HepG2 (cell line): ENCODE data around the gene PKLR. TPM values are rescaled to one million over a fixed set of nuclear protein-coding genes. Genes with fewer than 3 reads are reported as not detected.

Source experiments
- BRD4 ChIP-seq: sonication (generic); formaldehyde crosslinking; IDR thresholded peaks from 2 replicates; pipeline ENCODE4 v1.4.0; 2020; ENCODE audit warnings: missing genetic modification reagents
- DPF2 ChIP-seq: sonication (generic); formaldehyde crosslinking; IDR thresholded peaks from 2 replicates; pipeline ENCODE4 v1.4.0; 2020; ENCODE audit warnings: mild to moderate bottlenecking, low read depth, missing genetic modification reagents, borderline replicate concordance
- EEA1 ChIP-seq: sonication (generic); formaldehyde crosslinking; IDR thresholded peaks from 2 replicates; pipeline ENCODE4 v1.5.1; 2020; ENCODE audit warnings: mild to moderate bottlenecking, missing genetic modification reagents, borderline replicate concordance
- FOSL2 ChIP-seq: sonication (generic); formaldehyde crosslinking; IDR thresholded peaks from 2 replicates; pipeline ENCODE4 v1.4.0; 2020; ENCODE audit warnings: missing genetic modification reagents
- FOXK1 ChIP-seq: sonication (generic); formaldehyde crosslinking; IDR thresholded peaks from 2 replicates; pipeline ENCODE4 v1.4.0; 2020; ENCODE audit warnings: low read depth, missing genetic modification reagents, borderline replicate concordance
- JDP2 ChIP-seq: sonication (generic); formaldehyde crosslinking; IDR thresholded peaks from 2 replicates; pipeline ENCODE4 v1.8.1; 2022; ENCODE audit warnings: missing genetic modification reagents, borderline replicate concordance
- MAFG ChIP-seq: sonication (generic); formaldehyde crosslinking; IDR thresholded peaks from 2 replicates; pipeline ENCODE4 v1.5.1; 2020; ENCODE audit warnings: mild to moderate bottlenecking, missing genetic modification reagents
- MIXL1 ChIP-seq: IDR thresholded peaks from 2 replicates; pipeline ENCODE4 v1.6.1; 2016
- MTA1 ChIP-seq: sonication (generic); formaldehyde crosslinking; IDR thresholded peaks from 2 replicates; pipeline ENCODE4 v1.4.0; 2020; ENCODE audit warnings: missing genetic modification reagents, mild to moderate bottlenecking, borderline replicate concordance
- NCOA5 ChIP-seq: sonication (generic); formaldehyde crosslinking; IDR thresholded peaks from 2 replicates; pipeline ENCODE4 v1.4.0; 2020; ENCODE audit warnings: missing genetic modification reagents
- NFKBIZ ChIP-seq: IDR thresholded peaks from 2 replicates; pipeline ENCODE4 v1.6.1; 2018; ENCODE audit warnings: missing genetic modification reagents, missing compliant biosample characterization
- PHF20 ChIP-seq: sonication (generic); formaldehyde crosslinking; IDR thresholded peaks from 2 replicates; pipeline ENCODE4 v1.5.0; 2020; ENCODE audit warnings: mild to moderate bottlenecking, missing genetic modification reagents
- SKI ChIP-seq: fragments of 450-650 bp; IDR thresholded peaks from one replicate; pipeline ENCODE4 v1.6.1; 2018; ENCODE audit warnings: mild to moderate bottlenecking; ENCODE audit not compliant: partially characterized antibody
- SP140L ChIP-seq: sonication (generic); formaldehyde crosslinking; IDR thresholded peaks from 2 replicates; pipeline ENCODE4 v1.4.0; 2020; ENCODE audit warnings: missing genetic modification reagents, borderline replicate concordance
- ZBTB7B ChIP-seq: sonication (generic); formaldehyde crosslinking; IDR thresholded peaks from 2 replicates; pipeline ENCODE4 v1.4.0; 2020; ENCODE audit warnings: missing genetic modification reagents
- ZMYM2 ChIP-seq: sonication (generic); formaldehyde crosslinking; IDR thresholded peaks from 2 replicates; pipeline ENCODE4 v1.8.0; 2022; ENCODE audit warnings: mild to moderate bottlenecking, missing genetic modification reagents
- ZNF207 ChIP-seq: fragments of 450-650 bp; IDR thresholded peaks from 2 replicates; pipeline ENCODE4 v1.6.1; 2016; ENCODE audit warnings: antibody characterized with exemption, borderline replicate concordance
- ZNF30 ChIP-seq: sonication (generic); formaldehyde crosslinking; IDR thresholded peaks from 2 replicates; pipeline ENCODE4 v1.5.0; 2020; ENCODE audit warnings: mild to moderate bottlenecking, missing genetic modification reagents
- ZNF343 ChIP-seq: sonication (generic); formaldehyde crosslinking; IDR thresholded peaks from 2 replicates; pipeline ENCODE4 v1.4.0; 2020; ENCODE audit warnings: mild to moderate bottlenecking, missing genetic modification reagents
- ZNF496 ChIP-seq: sonication (generic); formaldehyde crosslinking; IDR thresholded peaks from 2 replicates; pipeline ENCODE4 v1.8.1; 2023; ENCODE audit warnings: mild to moderate bottlenecking, moderate library complexity, missing genetic modification reagents; ENCODE audit not compliant: insufficient replicate concordance
- ZNF562 ChIP-seq: sonication (generic); formaldehyde crosslinking; IDR thresholded peaks from 2 replicates; pipeline ENCODE4 v1.8.0; 2022; ENCODE audit warnings: missing genetic modification reagents, borderline replicate concordance
- ZNF616 ChIP-seq: sonication (generic); formaldehyde crosslinking; IDR thresholded peaks from 2 replicates; pipeline ENCODE4 v1.5.0; 2020; ENCODE audit warnings: low read depth, mild to moderate bottlenecking, missing genetic modification reagents
- ZNF75D ChIP-seq: sonication (generic); formaldehyde crosslinking; IDR thresholded peaks from 2 replicates; pipeline ENCODE4 v1.8.1; 2023; ENCODE audit warnings: missing genetic modification reagents, mild to moderate bottlenecking, borderline replicate concordance
- ZSCAN29 ChIP-seq: sonication (generic); formaldehyde crosslinking; conservative IDR thresholded peaks from 2 replicates; pipeline ENCODE4 v1.4.0; 2020; ENCODE audit warnings: mild to moderate bottlenecking, missing genetic modification reagents
- polyA plus RNA-seq, 8 experiments: library from polyadenylated mRNA; depleted of rRNA in 3 of 8; stranded (reverse) in 7 of 8; unstranded in 1 of 8; fragments of >200 nt; fragmentation: Illumina TruSeq in 4 of 8; extraction: Trizol in 4 of 8; gene quantifications; 2 replicates each; pipeline versions ENCODE4 v1.2.1 to v1.2.3, GENCODE V29; 2011 to 2016; ENCODE audit warnings: low read depth in 4 of 8, missing spikeins in 1 of 8, mixed read lengths in 1 of 8; ENCODE audit not compliant: insufficient read depth in 1 of 8
- total RNA-seq, 5 experiments: library from RNA; depleted of rRNA; stranded (reverse); fragments of >200 nt; fragmentation: Illumina TruSeq; extraction: Trizol; gene quantifications; 2 replicates each; pipeline ENCODE4 v1.2.3, GENCODE V29; 2016; ENCODE audit warnings: low read depth in 1 of 5
- TF ChIP-seq, protein P1 (sequence below): fragments of 450-650 bp; IDR thresholded peaks from 2 replicates; pipeline ENCODE4 v1.6.1; 2017; ENCODE audit warnings: mild to moderate bottlenecking
- TF ChIP-seq, protein P2 (sequence below): IDR thresholded peaks from 2 replicates; pipeline ENCODE4 v1.6.1; 2016; ENCODE audit warnings: low read depth, control low read depth
- TF ChIP-seq, protein P3 (sequence below): sonication (generic); formaldehyde crosslinking; IDR thresholded peaks from 2 replicates; pipeline ENCODE4 v1.5.0; 2020; ENCODE audit warnings: missing genetic modification reagents

Gene PKLR
- total and polyA plus RNA-seq, 2 of the 13 experiments (the other 11 are each of a cell fraction or from before 2014, with no cell fraction given): 10.3 to 29.3 TPM

DNA sequence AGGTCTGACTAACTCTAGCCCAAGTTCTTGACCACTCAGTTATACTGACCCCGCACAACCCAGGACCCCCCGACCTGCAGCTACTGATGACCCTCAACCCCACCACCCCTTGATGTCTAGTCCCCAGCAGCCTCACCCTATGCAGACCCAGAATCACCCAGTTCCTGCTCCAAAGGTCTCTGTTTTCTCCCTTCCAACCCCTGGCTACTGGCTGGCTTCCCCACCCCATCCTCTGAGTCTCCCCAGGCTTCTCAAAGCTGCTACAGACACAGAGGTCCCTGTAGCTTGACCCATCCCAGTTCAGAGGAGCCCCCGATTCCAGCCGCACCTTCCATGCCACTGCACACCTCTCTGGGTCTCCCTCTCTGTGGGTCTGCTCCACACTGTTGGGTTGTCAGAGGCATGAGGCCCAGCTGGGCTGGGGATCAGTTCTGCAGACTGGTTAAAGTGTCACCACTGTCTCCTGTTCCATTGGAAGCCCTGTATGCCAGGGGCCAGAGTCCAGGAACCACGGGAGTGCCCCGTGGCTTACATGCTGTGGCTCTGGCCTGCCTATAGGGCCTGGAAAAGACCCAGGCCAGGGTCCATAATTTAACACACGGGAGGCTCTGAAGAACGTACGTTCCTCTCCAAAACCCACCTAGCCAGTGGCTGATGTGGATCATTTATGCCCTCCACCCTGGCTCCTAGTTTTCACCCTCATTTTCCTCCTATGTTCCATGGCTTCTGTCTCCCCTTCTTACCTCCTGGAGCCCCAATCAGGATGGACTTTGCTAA, 497 bp downstream of the PKLR start (continued):
- TF ChIP-seq SKI (peak; percentile 54), MIXL1 (CRISPR knock-in tag) (peak; percentile 89), NFKBIZ (no peak), NCOA5 (CRISPR knock-in tag) (no peak), FOSL2 (CRISPR knock-in tag) (peak; percentile 43), ZNF207 (no peak), BRD4 (CRISPR knock-in tag) (peak; percentile 76; the same call in 1 of the 2 replicates), PHF20 (CRISPR knock-in tag) (peak; percentile 64), SP140L (CRISPR knock-in tag) (peak; percentile 67; the same call in 1 of the 2 replicates), ZNF496 (no peak), DPF2 (CRISPR knock-in tag) (0 out of 2 replicates have a peak, but pooled peaks have one; percentile 63), ZNF343 (CRISPR knock-in tag) (no peak), ZNF30 (CRISPR knock-in tag) (no peak), ZNF562 (CRISPR knock-in tag) (no peak), ZNF616 (CRISPR knock-in tag) (no peak; the same call in 1 of the 2 replicates), ZNF75D (CRISPR knock-in tag) (no peak), EEA1 (CRISPR knock-in tag) (peak; percentile 73; the same call in 1 of the 2 replicates), MAFG (no peak), FOXK1 (no peak), JDP2 (CRISPR knock-in tag) (no peak), ZSCAN29 (CRISPR knock-in tag) (peak; percentile 87; the same call in 1 of the 2 replicates), MTA1 (CRISPR knock-in tag) (peak; percentile 96), ZBTB7B (CRISPR knock-in tag) (0 out of 2 replicates have a peak, but pooled peaks have one; percentile 50), ZMYM2 (CRISPR knock-in tag) (peak; percentile 54; the same call in 1 of the 2 replicates)
- TF ChIP-seq, protein P1, sequence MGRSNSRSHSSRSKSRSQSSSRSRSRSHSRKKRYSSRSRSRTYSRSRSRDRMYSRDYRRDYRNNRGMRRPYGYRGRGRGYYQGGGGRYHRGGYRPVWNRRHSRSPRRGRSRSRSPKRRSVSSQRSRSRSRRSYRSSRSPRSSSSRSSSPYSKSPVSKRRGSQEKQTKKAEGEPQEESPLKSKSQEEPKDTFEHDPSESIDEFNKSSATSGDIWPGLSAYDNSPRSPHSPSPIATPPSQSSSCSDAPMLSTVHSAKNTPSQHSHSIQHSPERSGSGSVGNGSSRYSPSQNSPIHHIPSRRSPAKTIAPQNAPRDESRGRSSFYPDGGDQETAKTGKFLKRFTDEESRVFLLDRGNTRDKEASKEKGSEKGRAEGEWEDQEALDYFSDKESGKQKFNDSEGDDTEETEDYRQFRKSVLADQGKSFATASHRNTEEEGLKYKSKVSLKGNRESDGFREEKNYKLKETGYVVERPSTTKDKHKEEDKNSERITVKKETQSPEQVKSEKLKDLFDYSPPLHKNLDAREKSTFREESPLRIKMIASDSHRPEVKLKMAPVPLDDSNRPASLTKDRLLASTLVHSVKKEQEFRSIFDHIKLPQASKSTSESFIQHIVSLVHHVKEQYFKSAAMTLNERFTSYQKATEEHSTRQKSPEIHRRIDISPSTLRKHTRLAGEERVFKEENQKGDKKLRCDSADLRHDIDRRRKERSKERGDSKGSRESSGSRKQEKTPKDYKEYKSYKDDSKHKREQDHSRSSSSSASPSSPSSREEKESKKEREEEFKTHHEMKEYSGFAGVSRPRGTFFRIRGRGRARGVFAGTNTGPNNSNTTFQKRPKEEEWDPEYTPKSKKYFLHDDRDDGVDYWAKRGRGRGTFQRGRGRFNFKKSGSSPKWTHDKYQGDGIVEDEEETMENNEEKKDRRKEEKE: no peak
- TF ChIP-seq, protein P2, sequence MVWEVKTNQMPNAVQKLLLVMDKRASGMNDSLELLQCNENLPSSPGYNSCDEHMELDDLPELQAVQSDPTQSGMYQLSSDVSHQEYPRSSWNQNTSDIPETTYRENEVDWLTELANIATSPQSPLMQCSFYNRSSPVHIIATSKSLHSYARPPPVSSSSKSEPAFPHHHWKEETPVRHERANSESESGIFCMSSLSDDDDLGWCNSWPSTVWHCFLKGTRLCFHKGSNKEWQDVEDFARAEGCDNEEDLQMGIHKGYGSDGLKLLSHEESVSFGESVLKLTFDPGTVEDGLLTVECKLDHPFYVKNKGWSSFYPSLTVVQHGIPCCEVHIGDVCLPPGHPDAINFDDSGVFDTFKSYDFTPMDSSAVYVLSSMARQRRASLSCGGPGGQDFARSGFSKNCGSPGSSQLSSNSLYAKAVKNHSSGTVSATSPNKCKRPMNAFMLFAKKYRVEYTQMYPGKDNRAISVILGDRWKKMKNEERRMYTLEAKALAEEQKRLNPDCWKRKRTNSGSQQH (CRISPR knock-in tag): no peak
- TF ChIP-seq, protein P3, sequence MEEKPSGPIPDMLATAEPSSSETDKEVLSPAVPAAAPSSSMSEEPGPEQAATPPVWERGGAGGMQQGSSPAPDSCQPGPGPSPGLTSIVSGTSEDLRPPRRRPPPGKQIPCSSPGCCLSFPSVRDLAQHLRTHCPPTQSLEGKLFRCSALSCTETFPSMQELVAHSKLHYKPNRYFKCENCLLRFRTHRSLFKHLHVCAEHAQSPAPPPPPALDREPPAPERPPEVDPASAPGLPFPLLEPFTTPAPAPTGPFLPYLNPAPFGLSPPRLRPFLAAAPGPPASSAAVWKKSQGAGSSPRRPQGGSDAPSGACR (CRISPR knock-in tag): peak; percentile 91; the same call in 1 of the 2 replicates
